HG02588 (cell line): Measurements from ENCODE around the gene CTXN3.
"Not testable (repeated sequence)": the region's sequence is repeated elsewhere in the genome, so short reads cannot be mapped to it uniquely, and the experiment has no call there.

Experiments
- ATAC-seq: cut with Tn5 transposase; IDR thresholded peaks from one replicate; pipeline ENCODE4 v1.9.1; 2021; ENCODE audit warnings: mild to moderate bottlenecking, moderate library complexity; ENCODE audit not compliant: unreplicated experiment

The CTXN3 gene

GRCh38 chr5:127650022-127650421, 1.1 kb downstream of the CTXN3 start:
- no peak for ATAC-seq

- ATAC-seq: no peak
Measured at GRCh38 chr5:127650649-127651048, 1.8 kb downstream of the CTXN3 start.

- ATAC-seq: peak; percentile 67
Measured at GRCh38 chr5:127652952-127653611, 4.2 kb downstream of the CTXN3 start.

GRCh38 chr5:127656825-127657224, 7.9 kb downstream of the CTXN3 start:
- no peak for ATAC-seq

- ATAC-seq: no peak
Measured at GRCh38 chr5:127660047-127660733, 11.3 kb downstream of the CTXN3 start.

GRCh38 chr5:127664093-127664492, 15.2 kb downstream of the CTXN3 start:
- no peak for ATAC-seq

GRCh38 chr5:127665641-127666040, 16.8 kb downstream of the CTXN3 start:
- no peak for ATAC-seq

- ATAC-seq: no peak
Measured at GRCh38 chr5:127666043-127666716, 17.3 kb downstream of the CTXN3 start.

- no peak for ATAC-seq
Measured at GRCh38 chr5:127667926-127668325, 19.0 kb downstream of the CTXN3 start.

- ATAC-seq: no peak
Measured at GRCh38 chr5:127671218-127671617, 22.3 kb downstream of the CTXN3 start.

GRCh38 chr5:127673117-127673800, 24.4 kb downstream of the CTXN3 start:
- no peak for ATAC-seq

GRCh38 chr5:127676951-127677350, 28.1 kb downstream of the CTXN3 start:
- ATAC-seq: not testable (repeated sequence)

GRCh38 chr5:127679691-127680330, 30.9 kb downstream of the CTXN3 start:
- not testable (repeated sequence) for ATAC-seq

GRCh38 chr5:127680595-127680994, 31.7 kb downstream of the CTXN3 start:
- no peak for ATAC-seq

GRCh38 chr5:127683008-127683407, 34.1 kb downstream of the CTXN3 start:
- no peak for ATAC-seq

GRCh38 chr5:127684726-127685467, 36.0 kb downstream of the CTXN3 start:
- no peak for ATAC-seq

- ATAC-seq: no peak
Measured at GRCh38 chr5:127685662-127686061, 36.8 kb downstream of the CTXN3 start.

- ATAC-seq: no peak
Measured at GRCh38 chr5:127686424-127686823, 37.5 kb downstream of the CTXN3 start.

- no peak for ATAC-seq
Measured at GRCh38 chr5:127694518-127695171, 45.8 kb downstream of the CTXN3 start.

GRCh38 chr5:127695346-127695745, 46.5 kb downstream of the CTXN3 start:
- ATAC-seq: no peak
